Measurements from ENCODE around the gene FSTL5. TPM values are rescaled to one million over a fixed set of nuclear protein-coding genes. Genes with fewer than 3 reads are reported as not detected.

FSTL5 gene
- total RNA-seq, 1 experiment from 2014 or later, result 29.4 TPM

DNA sequence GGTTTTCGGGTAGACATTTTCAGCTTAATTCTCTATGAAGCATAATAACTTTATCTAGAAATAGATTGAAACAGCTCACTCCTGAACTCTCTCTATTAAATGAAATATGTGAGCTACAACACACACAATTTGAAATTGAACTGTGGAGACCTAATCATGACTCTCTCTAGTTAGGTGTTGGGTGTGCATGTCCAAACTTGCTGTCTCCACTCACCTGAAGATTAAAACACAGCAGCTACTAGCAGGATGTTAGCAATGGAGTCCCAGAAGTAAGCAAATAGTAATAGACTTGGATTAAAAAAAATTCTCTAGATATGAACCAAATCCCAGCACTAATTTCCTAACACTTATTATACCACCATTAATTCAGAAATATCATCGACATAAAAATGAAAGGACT, 173.1 kb downstream of the FSTL5 start:
- no peaks in the 10 kb centered on the region for H3K36me3 ChIP-seq (ENCODE audit: low read depth)
- H3K4me1 ChIP-seq (replicated peaks; ENCODE audit: insufficient read depth), result no peaks in the 10 kb centered on the region
- H3F3A ChIP-seq (ENCODE audit: insufficient read depth, low read depth), result no peaks in the 10 kb centered on the region
- no peaks in the 10 kb centered on the region for H3K27me3 ChIP-seq (ENCODE audit: insufficient read depth, low read depth)
- no peak overlapping the region for H3K4me3 ChIP-seq
- TF ChIP-seq, protein P1, sequence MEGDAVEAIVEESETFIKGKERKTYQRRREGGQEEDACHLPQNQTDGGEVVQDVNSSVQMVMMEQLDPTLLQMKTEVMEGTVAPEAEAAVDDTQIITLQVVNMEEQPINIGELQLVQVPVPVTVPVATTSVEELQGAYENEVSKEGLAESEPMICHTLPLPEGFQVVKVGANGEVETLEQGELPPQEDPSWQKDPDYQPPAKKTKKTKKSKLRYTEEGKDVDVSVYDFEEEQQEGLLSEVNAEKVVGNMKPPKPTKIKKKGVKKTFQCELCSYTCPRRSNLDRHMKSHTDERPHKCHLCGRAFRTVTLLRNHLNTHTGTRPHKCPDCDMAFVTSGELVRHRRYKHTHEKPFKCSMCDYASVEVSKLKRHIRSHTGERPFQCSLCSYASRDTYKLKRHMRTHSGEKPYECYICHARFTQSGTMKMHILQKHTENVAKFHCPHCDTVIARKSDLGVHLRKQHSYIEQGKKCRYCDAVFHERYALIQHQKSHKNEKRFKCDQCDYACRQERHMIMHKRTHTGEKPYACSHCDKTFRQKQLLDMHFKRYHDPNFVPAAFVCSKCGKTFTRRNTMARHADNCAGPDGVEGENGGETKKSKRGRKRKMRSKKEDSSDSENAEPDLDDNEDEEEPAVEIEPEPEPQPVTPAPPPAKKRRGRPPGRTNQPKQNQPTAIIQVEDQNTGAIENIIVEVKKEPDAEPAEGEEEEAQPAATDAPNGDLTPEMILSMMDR (conservative IDR thresholded peaks at IDR 0.05), result no peak
- no peak for TF ChIP-seq EZH2 (IDR thresholded peaks at IDR 0.05; ENCODE audit: low read depth)
- no peak for DNase-seq
- intact Hi-C loops (cut with micrococcal nuclease; ENCODE audit: unreplicated experiment), result no loop called here
- H3K27ac ChIP-seq, result no peak overlapping the region
- H3K9me3 ChIP-seq (ENCODE audit: insufficient read depth, low read depth), result no peaks in the 10 kb centered on the region
- no peak overlapping the region for H2AFZ ChIP-seq
- no peaks in the 10 kb centered on the region for H4K20me1 ChIP-seq (ENCODE audit: insufficient read depth)
- ChIA-PET CTCF (no interaction called here), POLR2A (ENCODE audit: unreplicated experiment) (no interaction called here)
- H3K9me2 ChIP-seq (ENCODE audit: insufficient read depth), result no peaks in the 10 kb centered on the region
- no TSS peak for BruUV-seq (replicated peaks)
- no peak overlapping the region for H3K4me2 ChIP-seq
- H3K79me2 ChIP-seq (ENCODE audit: low read depth), result no peaks in the 10 kb centered on the region

DNA sequence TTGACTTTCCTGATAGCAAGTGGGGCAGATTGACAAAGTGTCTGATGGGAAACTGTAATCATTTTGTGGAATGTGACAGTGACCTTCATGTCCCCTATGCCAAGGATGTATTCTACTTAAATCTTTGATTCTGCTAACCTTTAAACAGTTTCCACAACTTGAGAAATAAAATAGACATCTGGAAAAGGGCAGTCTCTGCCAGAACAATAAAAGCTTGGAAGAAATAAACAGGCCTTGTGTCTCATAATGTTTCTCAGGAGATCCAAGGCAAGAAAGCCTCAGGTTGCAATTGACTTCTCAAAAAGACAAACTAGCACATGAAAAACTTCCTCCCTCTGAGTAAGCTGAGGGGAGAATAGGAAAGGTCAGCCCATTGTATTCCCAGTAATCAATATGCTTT, 174.9 kb downstream of the FSTL5 start:
- ChIA-PET CTCF (no interaction called here), POLR2A (ENCODE audit: unreplicated experiment) (no interaction called here)
- no TSS peak for BruUV-seq (replicated peaks)
- no peak for TF ChIP-seq EZH2 (IDR thresholded peaks at IDR 0.05; ENCODE audit: low read depth)
- Histone ChIP-seq H3K27ac (no peak overlapping the region), H3K4me1 (replicated peaks; ENCODE audit: insufficient read depth) (no peaks in the 10 kb centered on the region), H3K9me3 (ENCODE audit: insufficient read depth, low read depth) (no peaks in the 10 kb centered on the region), H3K27me3 (ENCODE audit: insufficient read depth, low read depth) (no peaks in the 10 kb centered on the region), H2AFZ (no peak overlapping the region), H3K79me2 (ENCODE audit: low read depth) (no peaks in the 10 kb centered on the region), H3K4me2 (no peak overlapping the region), H3F3A (ENCODE audit: insufficient read depth, low read depth) (no peaks in the 10 kb centered on the region), H3K9me2 (ENCODE audit: insufficient read depth) (no peaks in the 10 kb centered on the region), H3K36me3 (ENCODE audit: low read depth) (no peaks in the 10 kb centered on the region), H4K20me1 (ENCODE audit: insufficient read depth) (no peaks in the 10 kb centered on the region), H3K4me3 (no peak overlapping the region)
- DNase-seq, result no peak
- intact Hi-C loops (cut with micrococcal nuclease; ENCODE audit: unreplicated experiment), result no loop called here

DNA sequence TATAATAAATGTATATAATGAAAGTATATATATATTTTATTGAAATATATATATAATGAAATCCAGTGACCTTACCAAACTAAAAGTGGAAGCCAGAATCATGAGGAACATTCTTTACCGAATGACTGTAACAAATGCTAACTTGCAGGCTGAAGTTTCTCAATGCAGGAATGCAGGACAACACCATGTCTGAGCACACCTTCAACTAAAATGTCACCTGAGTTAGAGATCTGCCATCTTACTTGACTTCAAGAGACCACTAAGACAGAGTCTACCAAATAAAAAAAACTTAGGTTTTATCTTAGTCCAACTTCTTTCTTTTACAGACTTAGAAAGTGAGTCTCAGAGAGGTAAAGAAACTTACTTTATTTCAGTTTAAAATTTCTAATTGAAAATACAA, 176.2 kb downstream of the FSTL5 start:
- Histone ChIP-seq H3K79me2 (ENCODE audit: low read depth) (no peaks in the 10 kb centered on the region), H3K36me3 (ENCODE audit: low read depth) (no peaks in the 10 kb centered on the region), H3K4me3 (no peak overlapping the region), H4K20me1 (ENCODE audit: insufficient read depth) (no peaks in the 10 kb centered on the region), H3K9me2 (ENCODE audit: insufficient read depth) (no peaks in the 10 kb centered on the region), H3K27me3 (ENCODE audit: insufficient read depth, low read depth) (no peaks in the 10 kb centered on the region), H3K9me3 (ENCODE audit: insufficient read depth, low read depth) (no peaks in the 10 kb centered on the region), H3F3A (ENCODE audit: insufficient read depth, low read depth) (no peaks in the 10 kb centered on the region), H3K4me1 (replicated peaks; ENCODE audit: insufficient read depth) (no peaks in the 10 kb centered on the region), H2AFZ (no peak overlapping the region), H3K27ac (no peak overlapping the region), H3K4me2 (no peak overlapping the region)
- DNase-seq, result no peak
- intact Hi-C loops (cut with micrococcal nuclease; ENCODE audit: unreplicated experiment), result no loop called here
- no peak for TF ChIP-seq EZH2 (IDR thresholded peaks at IDR 0.05; ENCODE audit: low read depth)
- TF ChIP-seq, protein P1 (conservative IDR thresholded peaks at IDR 0.05), result no peak
- POLR2A ChIA-PET (ENCODE audit: unreplicated experiment), result no interaction called here
- CTCF ChIA-PET, result no interaction called here
- BruUV-seq (replicated peaks), result no TSS peak

DNA sequence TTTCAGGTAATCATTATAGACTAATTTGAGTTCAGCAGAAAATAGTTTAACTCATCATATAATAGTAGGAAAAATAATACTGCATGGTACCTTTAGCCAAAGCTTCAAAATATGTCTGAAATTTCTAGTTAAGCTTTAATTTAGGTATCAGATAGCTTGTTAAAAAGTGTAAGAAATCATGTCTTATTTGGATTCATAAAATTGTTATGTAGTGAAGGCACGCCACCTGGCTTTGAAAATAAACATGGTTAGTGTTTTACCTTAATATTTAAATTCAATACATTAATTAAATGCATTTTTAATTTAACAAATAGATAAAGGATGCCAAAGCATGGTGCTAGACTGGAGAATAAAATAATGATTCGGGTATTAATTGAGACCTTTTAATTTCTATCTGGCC, 211.4 kb downstream of the FSTL5 start:
- ChIA-PET CTCF (no interaction called here), POLR2A (ENCODE audit: unreplicated experiment) (no interaction called here)
- no peaks in the 10 kb centered on the region for H3F3A ChIP-seq (ENCODE audit: insufficient read depth, low read depth)
- no peaks in the 10 kb centered on the region for H3K4me1 ChIP-seq (replicated peaks; ENCODE audit: insufficient read depth)
- no peak overlapping the region for H2AFZ ChIP-seq
- TF ChIP-seq, protein P1 (conservative IDR thresholded peaks at IDR 0.05), result peak; percentile 43
- no peak for TF ChIP-seq EZH2 (IDR thresholded peaks at IDR 0.05; ENCODE audit: low read depth)
- no peak overlapping the region for H3K27ac ChIP-seq
- H4K20me1 ChIP-seq (ENCODE audit: insufficient read depth), result no peaks in the 10 kb centered on the region
- no peak overlapping the region for H3K4me3 ChIP-seq
- no TSS peak for BruUV-seq (replicated peaks)
- no peaks in the 10 kb centered on the region for H3K9me2 ChIP-seq (ENCODE audit: insufficient read depth)
- no peak for DNase-seq
- no peaks in the 10 kb centered on the region for H3K36me3 ChIP-seq (ENCODE audit: low read depth)
- H3K9me3 ChIP-seq (ENCODE audit: insufficient read depth, low read depth), result no peaks in the 10 kb centered on the region
- H3K27me3 ChIP-seq (ENCODE audit: insufficient read depth, low read depth), result no peaks in the 10 kb centered on the region
- H3K79me2 ChIP-seq (ENCODE audit: low read depth), result no peaks in the 10 kb centered on the region
- H3K4me2 ChIP-seq, result no peak overlapping the region
- intact Hi-C loops (cut with micrococcal nuclease; ENCODE audit: unreplicated experiment), result loop anchor here (10.0 kb wide), 1 partner anchor 698 kb away; no protein-coding TSS in a partner anchor
